HG02588 (cell line): ENCODE results near the gene ZNF823.
"Not testable (repeated sequence)": the region's sequence is repeated elsewhere in the genome, so short reads cannot be mapped to it uniquely, and the experiment has no call there.

Experiments used
- ATAC-seq: cut with Tn5 transposase; IDR thresholded peaks from one replicate; pipeline ENCODE4 v1.9.1; 2021; ENCODE audit warnings: mild to moderate bottlenecking, moderate library complexity; ENCODE audit not compliant: unreplicated experiment

The ZNF823 gene

DNA sequence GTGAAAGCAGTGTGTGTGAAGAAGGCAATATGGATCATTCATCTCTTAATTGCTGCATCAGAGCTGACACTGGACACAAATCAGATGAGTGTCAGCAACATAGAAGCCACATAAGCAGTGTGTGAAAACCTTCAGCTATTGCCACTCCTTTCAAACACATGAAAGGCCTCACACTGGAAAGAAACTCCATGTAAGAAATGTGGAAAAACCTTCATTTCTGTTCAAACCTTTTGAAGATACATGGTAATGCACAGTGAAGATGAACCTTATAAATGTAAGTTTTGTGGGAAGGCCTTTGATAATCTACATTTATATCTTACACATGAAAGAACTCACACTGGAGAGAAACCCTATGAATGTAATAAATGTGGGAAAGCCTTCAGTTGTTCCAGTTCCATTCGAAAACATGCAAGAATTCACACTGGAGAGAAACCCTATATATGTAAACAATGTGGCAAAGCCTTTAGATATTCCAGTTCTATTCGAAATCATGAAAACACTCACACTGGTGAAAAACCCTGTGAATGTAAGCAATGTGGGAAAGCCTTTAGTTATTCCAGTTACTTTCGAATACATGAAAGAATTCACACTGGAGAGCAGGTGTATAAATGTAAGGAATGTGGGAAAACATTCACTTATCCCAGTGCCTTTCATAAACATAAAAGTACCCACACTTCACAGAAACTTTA is 53.6 kb downstream of the ZNF823 start:
- ATAC-seq: no peak

DNA sequence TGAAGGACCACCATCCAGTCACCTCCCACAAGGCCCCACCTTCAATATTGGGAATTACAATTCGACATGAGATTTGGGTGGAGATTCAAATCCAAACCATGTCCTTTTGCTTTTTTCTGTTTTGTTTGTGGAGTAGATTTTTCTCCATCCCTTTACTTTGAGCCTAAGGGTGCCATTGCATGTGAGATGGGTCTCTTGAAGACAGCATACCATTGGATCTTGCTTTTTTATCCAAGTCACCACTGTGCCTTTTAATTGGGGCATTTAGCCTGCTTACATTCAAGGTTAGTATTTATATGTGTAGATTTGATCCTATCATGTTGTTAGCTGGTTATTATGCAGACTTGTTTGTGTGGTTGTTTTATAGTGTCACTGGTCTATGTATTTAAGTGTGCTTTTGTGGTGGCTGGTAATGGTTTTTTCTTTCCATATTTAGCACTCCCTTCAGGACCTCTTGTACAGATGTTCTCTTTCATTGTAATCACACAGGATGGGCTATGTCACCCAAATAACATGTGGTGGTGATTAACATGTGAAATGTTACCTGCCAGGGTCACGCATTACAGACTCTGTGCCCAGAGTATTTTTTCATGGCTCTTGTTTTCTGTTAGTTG is 58.0 kb downstream of the ZNF823 start:
- ATAC-seq: no peak

- ATAC-seq: no peak
Observed at GRCh38 chr19:11678504-11678903, 60.2 kb downstream of the ZNF823 start.

- ATAC-seq: not testable (repeated sequence)
Observed at GRCh38 chr19:11676661-11677600, 61.8 kb downstream of the ZNF823 start.

DNA sequence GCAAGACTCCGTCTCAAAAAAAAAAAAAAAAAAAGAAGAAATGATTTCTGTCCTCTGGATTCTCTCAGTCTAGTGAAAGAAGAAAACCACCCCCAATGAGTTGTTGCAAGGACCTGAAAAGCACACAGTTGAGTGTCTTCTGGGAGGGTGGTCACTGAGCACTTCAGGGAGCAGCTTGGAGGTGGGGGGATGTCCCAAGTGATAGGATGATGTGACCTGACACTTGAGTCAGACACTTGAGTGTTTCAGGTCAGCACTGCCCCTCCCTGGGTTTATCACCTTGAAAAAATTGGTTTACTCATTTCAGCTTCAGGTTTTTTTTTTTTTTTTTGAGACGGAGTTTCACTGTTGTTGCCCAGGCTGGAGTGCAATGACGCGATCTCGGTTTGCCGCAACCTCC is 63.2 kb downstream of the ZNF823 start:
- no peak for ATAC-seq

DNA sequence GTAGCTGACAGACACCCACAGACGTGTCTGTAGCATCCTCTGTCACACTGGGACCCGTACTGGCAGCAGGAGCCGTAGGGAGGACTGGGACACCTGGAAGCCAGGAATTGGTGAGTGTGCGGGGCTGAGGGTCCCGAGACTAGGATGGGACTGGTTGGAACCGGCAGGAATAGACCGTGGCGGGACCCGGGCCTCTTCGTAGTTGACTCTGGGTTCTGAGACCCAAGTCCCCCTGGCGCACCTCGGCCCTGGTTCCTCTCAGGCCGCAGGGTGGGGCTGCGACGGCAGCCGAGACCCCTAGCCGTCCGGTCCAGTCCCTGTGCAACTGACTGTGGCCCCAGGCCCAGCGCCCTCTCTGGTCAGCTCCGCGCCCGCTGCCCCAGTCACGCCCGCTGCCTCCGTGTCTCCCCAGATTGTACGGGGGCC is 64.7 kb downstream of the ZNF823 start:
- ATAC-seq: no peak

GRCh38 chr19:11673608-11674041 is 65.1 kb downstream of the ZNF823 start:
- ATAC-seq: no peak
